ENCODE data around the gene SIK3. TPM values are rescaled to one million over a fixed set of nuclear protein-coding genes. Genes with fewer than 3 reads are reported as not detected.
A peak's percentile ranks its signal among the peaks of the same experiment; 100 is the strongest.

Gene SIK3
- total and polyA plus RNA-seq, 8 donors, result 11.1 to 27.3 (median 24.0) TPM

- intact Hi-C loops (cut with DNase I), result no loop called here
- H3K27me3 ChIP-seq, result no peaks in the 10 kb centered on the region
- ATAC-seq (no peak), DNase-seq (no peak), FAIRE-seq (no peak)
- peaks cover 16 to 34% (median 33%) of the 10 kb centered on the region in 3 donors for H3K4me1 ChIP-seq
- peak overlapping the region in 1 of 4 donors; percentile 20 for H3K27ac ChIP-seq
- H3K4me3 ChIP-seq, result no peak overlapping the region
- WGBS, 2 donors, result 19 to 38% methylated on average over 5 of the region's 5 CpGs
- TF ChIP-seq CTCF (IDR thresholded peaks at IDR 0.05), result no peak
- no peaks in the 10 kb centered on the region for H3K9me3 ChIP-seq
- H3K36me3 ChIP-seq, result no peaks in the 10 kb centered on the region
These were observed 5.2 kb downstream of the SIK3 start for GRCh38 chr11:117092951-117093590.

- Histone ChIP-seq H3K4me3 (no peak overlapping the region), H3K9me3 (no peaks in the 10 kb centered on the region), H3K27ac (no peak overlapping the region), H3K36me3 (no peaks in the 10 kb centered on the region), H3K4me1 (peaks cover 16 to 33% (median 32%) of the 10 kb centered on the region in 3 donors), H3K27me3 (no peaks in the 10 kb centered on the region)
- DNase-seq (no peak), FAIRE-seq (no peak), ATAC-seq (no peak)
- WGBS, 2 donors, result 97 to 99% methylated on average over 4 of the region's 4 CpGs
- intact Hi-C loops (cut with DNase I), result no loop called here
- no peak for TF ChIP-seq CTCF (IDR thresholded peaks at IDR 0.05)
These were observed 6.3 kb downstream of the SIK3 start for GRCh38 chr11:117091753-117092477.

- WGBS, 2 donors, result 54 to 58% methylated on average over 5 of the region's 5 CpGs
- Histone ChIP-seq H3K36me3 (no peaks in the 10 kb centered on the region), H3K9me3 (no peaks in the 10 kb centered on the region), H3K4me3 (no peak overlapping the region), H3K27ac (peak overlapping the region in 1 of 4 donors; percentile 39), H3K4me1 (peaks cover 12 to 24% (median 21%) of the 10 kb centered on the region in 3 donors), H3K27me3 (no peaks in the 10 kb centered on the region)
- peak; percentile 36 to 67 (median 50) for ATAC-seq
- no peak for DNase-seq
- no peak for TF ChIP-seq CTCF (IDR thresholded peaks at IDR 0.05)
- FAIRE-seq, result no peak
- intact Hi-C loops (cut with DNase I), result no loop called here
These were observed 8.0 kb downstream of the SIK3 start for GRCh38 chr11:117090111-117090706.

GRCh38 chr11:117089685-117090084 lies 8.5 kb downstream of the SIK3 start:
- H3K4me1 ChIP-seq, result peaks cover 11 to 21% (median 20%) of the 10 kb centered on the region in 3 donors
- H3K36me3 ChIP-seq, result no peaks in the 10 kb centered on the region
- peak in 2 of 4 donors; percentile 14 to 33 for ATAC-seq
- no peaks in the 10 kb centered on the region for H3K27me3 ChIP-seq
- no peak for FAIRE-seq
- intact Hi-C loops (cut with DNase I), result no loop called here
- no peak for DNase-seq
- H3K4me3 ChIP-seq, result no peak overlapping the region
- no peaks in the 10 kb centered on the region for H3K9me3 ChIP-seq
- 67 to 86% methylated on average over 7 of the region's 7 CpGs for WGBS, 2 donors
- peak overlapping the region in 1 of 4 donors; percentile 39 for H3K27ac ChIP-seq
- TF ChIP-seq CTCF (IDR thresholded peaks at IDR 0.05), result no peak
